Activated gamma-delta T cell treated with anti-CD3 and anti-CD28 coated beads, Interleukin-2, amount 50 U/mL, for 16 hours (primary cell): ENCODE results near the gene CDH2.

ENCODE experiments used
- DNase-seq: peaks from one replicate; pipeline ENCODE4 v3.0.0-alpha.2; 2020; ENCODE audit warnings: low read depth

CDH2 gene

GRCh38 chr18:28176948-28177827, at the start of gene CDH2:
TSS of gene CDH2 (minus strand) at chr18:28177130. CDS start at chr18:28177022, 108 bp downstream.
- no peak for DNase-seq

- no peak for DNase-seq
Observed at GRCh38 chr18:28212060-28212459, 35.1 kb upstream of the CDH2 start.

DNA sequence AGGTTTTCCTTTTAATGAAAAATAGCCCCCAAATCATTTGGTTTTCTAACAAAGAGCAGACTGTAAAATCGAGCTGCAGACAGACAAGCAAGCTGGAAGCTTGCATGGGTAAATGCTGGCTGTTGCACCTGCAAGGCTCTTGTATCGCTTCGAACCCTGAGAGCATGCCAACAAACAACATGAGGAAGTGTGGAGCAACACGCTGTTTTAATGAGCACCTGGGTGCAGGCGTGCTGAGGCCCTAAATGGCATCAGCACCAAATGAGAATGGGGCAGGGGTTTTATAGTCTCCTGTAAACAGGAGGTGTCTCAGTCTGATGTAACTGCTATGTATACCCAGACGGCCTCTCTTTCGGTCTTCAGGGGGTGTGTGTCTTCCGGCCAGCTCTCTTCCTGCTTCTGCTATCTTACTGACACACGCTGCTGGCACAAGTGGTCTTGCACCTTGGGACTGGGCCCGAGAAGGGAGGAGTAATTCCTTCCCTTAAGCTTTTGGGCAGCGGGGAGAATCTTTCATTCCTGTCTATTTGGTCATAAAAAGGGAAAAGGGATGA, 31.9 kb upstream of the CDH2 start:
- no peak for DNase-seq

DNA sequence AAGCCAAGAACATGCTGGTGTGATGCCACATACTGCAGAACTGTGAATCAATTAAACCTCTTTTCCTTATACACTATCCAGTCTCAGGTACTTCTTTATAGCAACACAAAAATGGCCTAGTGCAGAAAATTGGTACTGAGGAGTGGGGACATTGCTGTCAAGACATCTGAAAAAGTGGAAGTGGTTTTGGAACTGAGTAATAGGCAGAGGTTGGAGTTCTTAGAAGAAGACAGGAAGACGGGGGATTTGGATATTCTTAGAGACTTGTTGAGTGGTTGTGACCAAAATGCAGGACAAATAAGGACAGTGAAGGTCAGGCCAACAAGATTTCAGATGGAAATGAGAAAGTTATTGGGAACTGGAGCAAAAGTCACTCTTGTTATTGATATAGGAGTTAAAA, 31.3 kb upstream of the CDH2 start:
- DNase-seq: no peak

DNA sequence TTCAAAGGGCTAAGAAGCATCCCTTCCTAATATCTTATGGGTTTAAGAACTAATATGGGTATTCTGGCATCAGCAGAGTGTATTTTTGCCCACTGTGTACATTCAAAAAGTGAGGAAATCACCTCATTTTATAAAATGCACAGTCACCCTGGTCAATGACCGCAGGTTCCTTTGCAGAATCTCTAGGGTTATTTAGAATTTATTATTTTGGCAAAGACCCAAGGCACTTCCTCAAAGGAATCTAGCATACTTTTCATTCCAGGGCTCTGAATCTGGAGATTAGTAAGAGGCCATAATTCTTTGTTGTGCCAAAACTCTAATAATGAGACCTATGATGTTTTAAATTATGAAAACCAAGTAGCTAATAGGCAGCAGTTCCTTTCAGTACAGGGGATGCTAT, 27.2 kb upstream of the CDH2 start:
- DNase-seq: no peak

- no peak for DNase-seq
Observed at GRCh38 chr18:28201056-28201455, 24.1 kb upstream of the CDH2 start.

- DNase-seq: no peak
Observed at GRCh38 chr18:28198620-28199019, 21.7 kb upstream of the CDH2 start.

- no peak for DNase-seq
Observed at GRCh38 chr18:28193177-28193778, 16.3 kb upstream of the CDH2 start.

DNA sequence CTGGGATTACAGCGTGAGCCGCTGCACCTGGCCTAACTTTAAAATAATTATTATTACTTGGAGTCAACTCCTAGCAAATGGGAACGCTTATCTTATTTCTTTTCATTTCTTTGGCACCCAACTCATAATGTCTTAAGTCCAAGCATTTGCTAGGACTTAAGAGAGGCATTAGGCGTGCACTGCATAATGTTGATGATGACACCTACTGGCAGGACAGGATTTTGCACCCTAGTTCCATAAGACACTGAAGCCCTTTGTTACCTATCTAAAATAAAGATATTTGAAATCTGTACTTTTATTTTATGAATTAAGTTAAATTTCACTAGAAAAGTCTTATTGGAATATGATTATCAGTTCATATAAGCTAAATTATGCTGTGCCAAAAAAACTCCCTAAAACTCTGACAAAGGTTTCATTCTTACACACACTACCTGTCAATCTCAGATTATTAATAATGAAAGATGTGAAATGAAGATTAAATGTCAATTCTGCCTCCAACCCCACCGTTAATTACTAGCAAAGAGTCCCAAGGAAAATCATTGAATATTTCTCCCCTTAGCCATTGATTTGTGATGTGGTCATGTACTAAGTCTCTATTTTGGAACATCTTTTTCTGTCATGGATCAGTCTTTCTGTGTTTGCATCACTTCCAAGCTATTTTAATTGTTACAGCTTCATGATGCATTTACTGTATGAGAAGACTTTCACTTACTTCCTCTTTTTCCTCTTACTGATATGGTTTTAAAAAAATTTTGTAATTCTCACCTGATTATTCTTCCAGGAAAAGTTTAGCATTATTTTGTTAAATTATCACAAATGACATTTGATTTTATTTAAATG, 12.7 kb upstream of the CDH2 start:
- no peak for DNase-seq

GRCh38 chr18:28185121-28185520, 8.2 kb upstream of the CDH2 start:
- DNase-seq: no peak

GRCh38 chr18:28183418-28184078, 6.6 kb upstream of the CDH2 start:
- no peak for DNase-seq

- DNase-seq: no peak
Observed at GRCh38 chr18:28181616-28182015, 4.7 kb upstream of the CDH2 start.

DNA sequence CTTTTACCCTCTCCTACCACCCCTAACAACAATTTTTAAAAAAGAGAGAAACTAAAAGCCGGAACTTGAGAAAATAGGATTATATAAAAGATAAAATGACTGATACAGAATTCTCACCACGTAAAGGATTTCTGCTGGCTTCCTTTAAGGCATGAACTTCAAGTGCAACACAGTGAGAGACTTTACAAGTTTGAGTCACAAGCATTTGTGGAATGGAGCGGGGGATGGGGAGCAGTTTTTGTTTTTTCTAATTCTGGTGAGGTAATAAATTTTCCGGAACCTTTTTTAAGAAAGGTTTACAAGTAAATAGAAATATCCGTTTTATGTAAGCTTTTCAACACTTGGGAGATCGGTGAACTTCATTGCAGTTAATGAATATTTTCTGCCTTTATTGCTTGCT, 1.8 kb upstream of the CDH2 start:
- no peak for DNase-seq

- no peak for DNase-seq
Observed at GRCh38 chr18:28177828-28178635, 1.1 kb upstream of the CDH2 start.

DNA sequence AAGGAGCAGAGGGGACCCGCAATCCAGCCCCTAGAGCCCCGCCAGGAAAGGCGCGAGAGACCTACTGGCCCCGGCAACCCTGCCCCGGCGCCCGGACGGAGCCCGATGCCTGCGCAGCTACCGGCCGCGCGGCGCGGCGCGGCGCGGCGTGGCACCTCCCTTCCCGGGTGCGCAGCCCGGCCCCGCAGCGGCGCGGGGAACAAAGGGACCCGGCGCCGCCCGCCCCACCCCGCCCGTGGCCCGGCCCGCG, 307 bp downstream of the CDH2 start:
- no peak for DNase-seq

GRCh38 chr18:28175930-28176697, 816 bp downstream of the CDH2 start:
- DNase-seq: no peak

- DNase-seq: no peak
Observed at GRCh38 chr18:28175150-28175929, 1.6 kb downstream of the CDH2 start.

GRCh38 chr18:28174181-28174905, 2.6 kb downstream of the CDH2 start:
- DNase-seq: no peak

DNA sequence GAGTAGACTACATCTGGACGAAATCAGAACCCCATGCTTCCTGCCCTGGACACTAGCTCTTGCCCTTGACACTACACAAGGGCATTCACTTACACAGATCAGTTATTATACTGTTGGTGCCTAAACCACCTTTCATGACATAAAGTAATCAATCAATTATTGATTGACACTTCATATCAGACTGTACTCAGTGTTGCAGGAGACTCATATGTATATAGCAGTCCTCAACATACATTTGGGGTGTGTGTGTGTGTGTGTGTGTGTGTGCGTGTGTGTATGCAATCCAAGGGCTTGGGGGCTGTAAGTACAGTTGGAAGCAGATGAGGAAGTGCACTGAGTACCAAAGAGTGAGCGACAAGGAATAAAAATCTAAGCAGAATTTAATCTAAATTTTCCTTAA, 5.1 kb downstream of the CDH2 start:
- no peak for DNase-seq
